VCaP (cell line): ENCODE data around the gene FIGN.
A peak's percentile ranks its signal among the peaks of the same experiment; 100 is the strongest.

Source experiments
- H3K27ac ChIP-seq: fragments of 450-650 bp; 2 replicates; pipeline ENCODE4 v1.5.1; 2017
- CTCF ChIP-seq: fragments of 450-650 bp; conservative IDR thresholded peaks from 2 replicates; pipeline ENCODE4 v1.5.1; 2017; ENCODE audit warnings: mild to moderate bottlenecking, moderate library complexity

FIGN gene

DNA sequence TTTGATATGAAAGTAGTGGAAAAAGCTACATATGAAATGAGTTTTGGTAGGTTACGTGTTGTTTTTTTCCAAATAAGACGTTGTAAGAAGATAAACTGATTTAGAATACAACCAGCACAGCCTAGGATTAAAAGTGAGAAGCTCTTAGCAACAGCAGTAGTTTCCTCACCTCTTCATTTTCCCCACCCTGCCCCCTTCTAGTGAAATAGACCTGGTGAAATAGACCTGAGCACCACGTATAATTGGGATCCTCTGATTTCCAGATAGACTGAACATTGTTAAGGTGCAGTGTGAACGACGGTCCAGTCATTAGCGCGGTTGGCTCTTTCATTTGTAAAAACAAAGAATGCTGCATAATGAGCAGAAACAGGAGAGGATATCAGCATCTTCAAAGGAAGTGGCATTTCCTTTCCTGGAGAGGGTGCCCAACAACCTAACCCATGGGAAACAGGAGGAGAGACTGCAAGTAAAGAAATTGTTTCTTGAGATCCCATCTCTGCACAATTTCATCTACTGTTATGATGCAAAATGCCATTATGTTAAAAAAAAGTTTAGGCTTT lies 114.3 kb downstream of the FIGN start:
- no peak overlapping the region for H3K27ac ChIP-seq
- TF ChIP-seq CTCF, result no peak

GRCh38 chr2:163617517-163617916 lies 118.3 kb downstream of the FIGN start:
- H3K27ac ChIP-seq, result no peak overlapping the region
- no peak for TF ChIP-seq CTCF

DNA sequence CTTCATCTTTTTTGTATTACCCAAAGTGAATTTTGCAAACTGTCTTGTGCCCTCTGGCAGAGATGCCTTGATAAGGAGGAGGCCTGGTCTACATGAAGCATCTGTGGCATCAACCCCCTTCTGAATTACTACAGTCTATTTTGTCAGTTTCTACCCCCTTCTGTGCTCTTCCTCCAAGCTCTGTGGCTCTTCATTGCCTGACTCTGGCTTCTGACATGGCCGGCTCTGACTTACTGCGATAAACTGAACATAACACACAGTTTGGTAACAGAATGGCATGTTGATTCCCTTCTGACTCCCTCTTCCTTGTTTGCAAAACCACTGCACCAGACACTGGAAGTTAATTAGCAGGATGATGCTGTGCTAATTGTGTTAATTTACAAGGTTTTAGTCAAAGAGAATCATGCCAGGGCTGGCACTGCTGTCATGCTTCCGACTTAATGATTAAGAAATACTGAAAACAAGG lies 122.5 kb downstream of the FIGN start:
- no peak overlapping the region for H3K27ac ChIP-seq
- TF ChIP-seq CTCF, result no peak

GRCh38 chr2:163612332-163612731 lies 123.5 kb downstream of the FIGN start:
- no peak for TF ChIP-seq CTCF
- H3K27ac ChIP-seq, result no peak overlapping the region

DNA sequence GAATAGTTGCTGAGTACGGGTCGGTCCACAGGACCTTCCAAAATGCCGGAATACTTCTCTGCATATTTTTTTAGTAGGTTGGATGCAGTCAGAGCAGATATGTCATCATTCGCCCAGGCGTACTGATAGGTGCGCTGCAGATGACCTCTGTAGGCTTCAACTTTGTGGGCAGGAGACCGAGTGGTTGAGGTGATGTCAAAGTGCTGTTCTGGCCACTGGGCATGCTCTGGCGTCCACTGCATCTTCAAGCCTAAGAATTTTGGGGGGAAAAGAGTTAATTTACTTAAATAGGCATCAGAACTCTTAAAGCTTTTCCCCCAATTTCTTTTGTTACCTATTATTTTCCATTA lies 124.3 kb downstream of the FIGN start:
- no peak overlapping the region for H3K27ac ChIP-seq
- TF ChIP-seq CTCF, result peak; percentile 59

DNA sequence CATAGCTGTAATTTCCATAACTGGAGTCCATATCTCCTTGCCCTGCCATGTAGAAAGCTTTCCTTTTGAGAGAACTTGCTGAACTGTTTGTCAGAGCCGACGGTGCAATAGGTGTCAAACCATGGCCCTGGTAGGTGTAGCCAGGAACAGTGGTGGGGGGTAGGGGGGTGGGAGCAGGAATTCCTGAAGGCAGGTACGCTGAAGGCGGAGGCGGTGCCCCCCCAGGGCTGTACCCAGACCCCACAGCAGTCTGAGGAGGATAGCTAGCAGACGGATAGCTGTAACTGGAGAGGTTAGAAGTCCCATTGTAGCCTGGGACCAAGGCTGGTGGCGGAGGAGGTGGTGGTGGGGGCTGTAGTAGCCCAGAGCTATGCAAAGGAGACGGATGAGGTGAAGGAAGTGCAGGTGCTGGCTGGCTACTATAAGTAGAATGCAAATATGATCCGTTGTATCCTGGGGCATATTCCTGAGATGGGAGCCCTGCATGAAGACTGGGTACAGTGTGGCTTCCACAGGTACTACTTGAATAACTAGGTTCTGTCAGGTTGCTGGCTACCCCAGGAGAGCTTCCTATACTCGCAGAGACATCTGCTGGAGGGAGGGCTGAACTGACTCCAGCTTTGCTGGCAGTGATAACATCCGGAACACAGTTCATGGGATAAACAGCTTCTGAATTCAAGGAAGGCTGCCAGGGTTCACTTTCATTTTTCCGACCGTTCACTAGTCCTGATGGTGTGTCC lies 124.8 kb downstream of the FIGN start:
- TF ChIP-seq CTCF, result peak; percentile 85
- H3K27ac ChIP-seq, result no peak overlapping the region

- H3K27ac ChIP-seq, result no peak overlapping the region
- TF ChIP-seq CTCF, result no peak
Measured at GRCh38 chr2:163607630-163608029, 128.2 kb downstream of the FIGN start.
